Middle frontal gyrus (tissue), 1 donor: ENCODE data around the gene SOX1.

Source experiments
- DNase-seq: peaks from one replicate; pipeline ENCODE4 v3.0.0-alpha.2; 2015; ENCODE audit warnings: low spot score; ENCODE audit errors: extremely low spot score

Gene SOX1

GRCh38 chr13:112106478-112107141, 39.7 kb downstream of the SOX1 start:
- DNase-seq: peak; percentile 29

GRCh38 chr13:112107289-112107688, 40.3 kb downstream of the SOX1 start:
- DNase-seq: no peak

GRCh38 chr13:112110479-112110878, 43.5 kb downstream of the SOX1 start:
- no peak for DNase-seq

DNA sequence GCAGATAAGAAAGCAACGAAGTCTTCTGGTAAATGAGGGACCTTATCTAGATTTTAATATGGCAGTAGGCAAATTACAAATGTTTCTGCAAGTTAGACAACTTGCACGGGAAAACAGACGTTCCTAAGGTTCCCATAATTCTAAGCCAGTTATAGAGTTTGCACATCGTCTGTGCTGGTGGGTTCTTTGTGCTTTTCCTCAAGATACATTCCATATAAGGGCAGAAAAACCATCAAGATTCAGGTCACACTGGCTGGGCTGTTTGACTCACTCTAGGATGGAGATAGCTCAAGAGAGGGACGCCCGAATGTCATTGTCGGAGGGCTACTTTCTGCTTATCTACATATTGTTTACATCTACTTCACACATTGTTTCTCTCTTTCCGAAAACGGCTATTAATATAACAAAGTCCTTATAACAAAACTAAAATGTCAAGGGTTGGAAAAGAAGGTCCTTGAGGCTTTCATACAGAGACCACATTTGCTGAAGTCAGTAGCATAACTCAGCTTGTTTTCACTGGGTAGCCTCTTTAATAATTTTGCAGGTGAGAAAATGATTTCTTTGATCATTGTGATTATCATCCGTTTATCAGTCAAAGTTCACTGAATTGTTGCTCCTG, 44.4 kb downstream of the SOX1 start:
- no peak for DNase-seq

- DNase-seq: no peak
Measured at GRCh38 chr13:112112534-112113276, 45.8 kb downstream of the SOX1 start.

GRCh38 chr13:112113348-112113747, 46.4 kb downstream of the SOX1 start:
- no peak for DNase-seq

- no peak for DNase-seq
Measured at GRCh38 chr13:112113851-112114250, 46.9 kb downstream of the SOX1 start.

DNA sequence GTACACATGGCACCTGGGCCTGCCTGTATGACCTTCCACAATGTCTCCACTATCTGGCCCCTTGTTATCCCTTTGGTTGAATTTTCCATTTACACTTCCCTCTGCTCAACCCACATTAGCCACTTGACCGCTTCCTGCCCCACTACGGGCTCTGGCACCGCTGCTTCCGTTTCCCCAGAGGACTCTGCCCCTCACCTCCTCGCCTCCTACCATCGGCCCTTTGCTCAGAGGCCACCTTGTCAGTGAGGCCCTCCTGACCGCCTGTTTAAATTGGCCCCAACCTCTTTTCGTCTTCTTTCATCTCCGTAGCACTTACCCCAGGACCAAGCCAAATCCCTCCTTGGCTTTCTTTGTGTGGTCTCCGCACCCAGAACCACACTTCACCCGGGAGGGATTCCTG, 47.4 kb downstream of the SOX1 start:
- no peak for DNase-seq

GRCh38 chr13:112115403-112116091, 48.6 kb downstream of the SOX1 start:
- DNase-seq: no peak

DNA sequence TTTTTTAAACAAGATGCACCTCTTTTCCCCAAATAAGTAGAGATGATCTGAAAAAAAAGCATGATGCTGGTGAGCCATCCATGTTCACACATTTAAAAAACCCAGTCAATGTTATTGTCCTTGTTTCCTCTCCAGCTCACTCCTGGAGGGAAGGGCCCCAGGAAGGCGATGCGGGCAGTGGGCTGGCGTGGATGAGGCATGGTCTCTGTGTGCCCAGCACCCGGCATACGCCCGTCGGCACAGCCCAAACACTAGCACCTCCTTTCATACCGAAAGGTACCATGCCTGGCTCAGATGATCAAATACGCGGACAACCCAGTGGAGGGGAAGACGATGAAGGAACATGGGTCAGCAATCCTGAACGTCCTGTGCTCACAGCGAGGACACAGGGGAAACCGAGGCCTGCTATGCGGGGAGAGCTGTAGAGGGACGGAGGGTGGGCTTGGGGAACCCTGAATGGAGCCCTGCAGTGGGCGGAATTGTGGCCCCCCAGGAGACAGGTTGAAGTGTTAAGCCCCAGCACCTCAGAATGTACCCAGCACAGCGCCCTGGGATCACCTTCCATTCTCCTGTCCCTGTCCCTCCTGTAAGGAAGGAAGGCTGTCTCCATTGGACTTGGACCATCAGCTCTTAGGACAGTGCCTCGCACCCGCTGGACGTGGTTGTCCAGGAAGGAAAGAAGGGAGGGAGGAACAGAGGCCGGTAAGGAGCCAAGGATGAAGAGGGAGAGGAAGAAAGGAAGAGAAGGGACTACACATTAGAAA, 49.4 kb downstream of the SOX1 start:
- no peak for DNase-seq

DNA sequence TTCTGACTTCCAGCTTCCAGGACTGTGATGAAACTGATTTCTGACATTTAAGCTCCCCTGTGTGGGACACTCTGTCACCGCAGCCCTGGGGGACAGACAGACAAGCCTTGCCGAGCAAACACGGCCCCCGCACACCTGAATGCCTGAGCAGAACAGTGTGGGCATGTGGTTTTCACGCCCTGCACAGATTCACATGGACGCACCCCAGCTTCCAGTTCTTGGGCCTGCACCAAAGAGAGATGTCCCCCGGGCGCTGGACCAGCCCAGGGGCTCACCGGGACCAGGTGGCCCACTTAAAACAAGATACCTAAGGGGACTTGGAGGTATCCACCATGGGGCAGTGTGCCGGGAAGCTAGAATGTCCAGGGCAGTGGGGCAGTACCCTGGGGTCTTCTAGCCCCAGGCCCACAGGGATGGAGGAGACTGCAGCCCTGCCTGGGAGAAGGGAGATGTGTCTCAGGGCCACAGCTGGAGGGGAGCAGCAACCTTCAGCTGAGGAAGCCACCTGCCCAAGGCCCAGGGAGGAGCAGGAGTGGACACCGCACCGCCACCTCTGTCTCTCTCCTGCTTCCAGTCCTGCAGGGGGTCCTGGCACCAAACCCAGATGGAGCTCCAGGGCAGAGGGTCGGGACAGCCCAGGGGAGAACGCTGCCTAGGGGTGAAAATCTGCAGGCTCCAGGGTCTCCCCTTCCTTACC, 50.5 kb downstream of the SOX1 start:
- DNase-seq: no peak

DNA sequence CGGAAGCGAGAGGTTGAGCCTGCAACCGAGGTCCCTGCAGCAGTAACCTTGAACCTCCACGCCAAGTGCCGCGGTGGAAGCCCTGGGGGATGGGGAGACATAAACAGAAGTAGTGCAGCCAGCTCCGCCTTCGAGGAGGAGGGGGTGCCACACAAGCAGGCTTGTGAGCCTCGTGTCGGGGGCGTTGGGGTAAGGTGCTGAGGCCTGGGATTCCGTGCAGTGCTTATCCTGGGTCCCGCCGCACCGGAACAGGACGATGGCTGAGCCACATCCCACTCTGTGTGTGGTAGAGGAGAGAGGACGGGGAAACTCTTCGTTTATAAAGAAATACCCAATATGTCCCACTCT, 51.0 kb downstream of the SOX1 start:
- no peak for DNase-seq

DNA sequence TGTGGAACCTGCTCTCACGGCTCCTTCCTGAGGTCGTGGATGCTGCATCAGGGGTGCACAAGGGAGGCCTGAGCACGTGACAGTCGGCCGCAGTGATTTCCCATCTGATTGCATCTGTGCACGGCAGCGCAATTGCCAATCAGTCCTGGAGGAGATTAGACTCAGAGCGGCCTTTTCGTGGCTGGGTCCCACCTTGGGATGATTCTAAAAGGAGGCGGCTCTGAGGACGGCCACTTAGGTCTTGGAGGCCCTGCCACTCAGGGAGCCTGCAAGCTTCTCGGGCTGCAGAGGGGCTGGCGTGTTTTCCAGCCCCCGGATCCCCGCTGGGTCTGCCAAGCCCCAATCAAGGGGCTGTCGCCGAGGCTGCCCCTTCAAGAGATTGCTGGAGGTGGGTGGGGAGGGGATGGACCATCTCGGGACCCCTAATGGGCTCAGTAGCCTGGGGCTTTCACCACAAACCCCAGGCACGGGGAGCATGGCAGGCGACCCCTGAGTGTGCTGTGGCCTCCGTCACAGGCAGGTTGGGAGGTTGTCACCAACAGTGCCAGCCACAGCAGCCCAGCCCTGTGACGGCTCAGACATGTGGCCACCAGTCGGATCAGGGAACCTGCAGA, 51.6 kb downstream of the SOX1 start:
- DNase-seq: no peak

DNA sequence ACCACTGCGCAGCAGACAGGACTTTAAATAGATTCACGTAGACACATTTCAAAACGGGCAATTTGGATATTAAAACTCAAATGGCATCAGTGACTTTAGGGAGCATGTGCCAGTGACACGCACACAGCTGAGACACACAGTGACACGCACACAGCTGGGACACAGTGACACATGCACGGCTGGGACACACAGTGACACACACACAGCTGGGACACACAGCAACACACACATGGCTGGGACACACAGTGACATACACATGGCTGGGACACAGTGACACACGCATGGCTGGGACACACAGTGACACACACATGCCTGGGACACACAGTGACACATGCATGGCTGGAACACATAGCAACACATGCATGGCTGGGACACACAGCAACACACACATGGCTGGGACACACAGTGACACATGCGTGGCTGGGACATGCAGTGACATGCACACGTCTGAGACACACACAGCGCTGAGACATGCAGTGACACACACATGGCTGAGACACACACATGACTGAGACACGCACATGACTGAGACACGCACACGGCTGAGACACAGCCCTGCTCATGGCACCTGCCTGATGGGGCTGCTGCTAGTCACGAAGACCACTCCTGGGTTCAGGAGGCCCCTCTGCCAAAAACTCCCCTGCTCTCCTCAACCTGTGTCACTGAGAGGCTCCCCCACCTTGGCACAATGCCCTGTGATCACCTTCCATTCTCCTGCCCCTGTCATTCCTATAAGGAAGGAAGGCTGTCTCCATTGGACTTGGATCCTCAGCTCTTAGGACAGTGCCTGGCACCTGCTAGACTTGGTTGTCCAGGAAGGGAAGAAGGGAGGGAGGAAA, 52.5 kb downstream of the SOX1 start:
- no peak for DNase-seq

DNA sequence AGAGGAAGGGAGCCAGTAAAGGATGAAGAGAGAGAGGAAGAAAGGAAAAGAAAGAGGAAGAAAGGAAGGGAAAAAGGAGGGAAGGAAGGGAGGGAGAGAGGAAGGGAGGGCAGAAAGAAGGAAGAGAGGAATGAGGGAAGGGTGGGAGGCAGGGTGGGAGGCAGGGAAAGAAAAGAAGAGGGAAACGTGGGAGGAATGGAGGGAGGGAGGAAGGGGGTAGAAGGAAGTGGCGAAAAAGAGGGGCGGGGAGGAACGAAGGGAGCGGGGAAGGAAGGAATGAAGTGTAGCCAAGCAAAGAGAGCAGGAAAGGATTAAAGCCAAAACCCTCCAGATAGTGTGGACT, 53.1 kb downstream of the SOX1 start:
- DNase-seq: no peak
